H54 (cell line): Measurements from ENCODE around the gene BACH2.
"Not testable (repeated sequence)": the region's sequence is repeated elsewhere in the genome, so short reads cannot be mapped to it uniquely, and the experiment has no call there.

ENCODE experiments used
- DNase-seq: peaks from one replicate; pipeline ENCODE4 v3.0.0; 2011; ENCODE audit warnings: low spot score, mixed read lengths; ENCODE audit not compliant: insufficient read length
- FAIRE-seq: peaks from 3 replicates; lab custom pipeline; 2011; peaks lifted over from hg19 to GRCh38; lab: Jason Lieb, UNC
- POLR2A ChIP-seq: IDR thresholded peaks from 2 replicates; pipeline ENCODE4 v1.6.1; 2011; ENCODE audit warnings: low read depth, mild to moderate bottlenecking, low read length

BACH2 gene

DNA sequence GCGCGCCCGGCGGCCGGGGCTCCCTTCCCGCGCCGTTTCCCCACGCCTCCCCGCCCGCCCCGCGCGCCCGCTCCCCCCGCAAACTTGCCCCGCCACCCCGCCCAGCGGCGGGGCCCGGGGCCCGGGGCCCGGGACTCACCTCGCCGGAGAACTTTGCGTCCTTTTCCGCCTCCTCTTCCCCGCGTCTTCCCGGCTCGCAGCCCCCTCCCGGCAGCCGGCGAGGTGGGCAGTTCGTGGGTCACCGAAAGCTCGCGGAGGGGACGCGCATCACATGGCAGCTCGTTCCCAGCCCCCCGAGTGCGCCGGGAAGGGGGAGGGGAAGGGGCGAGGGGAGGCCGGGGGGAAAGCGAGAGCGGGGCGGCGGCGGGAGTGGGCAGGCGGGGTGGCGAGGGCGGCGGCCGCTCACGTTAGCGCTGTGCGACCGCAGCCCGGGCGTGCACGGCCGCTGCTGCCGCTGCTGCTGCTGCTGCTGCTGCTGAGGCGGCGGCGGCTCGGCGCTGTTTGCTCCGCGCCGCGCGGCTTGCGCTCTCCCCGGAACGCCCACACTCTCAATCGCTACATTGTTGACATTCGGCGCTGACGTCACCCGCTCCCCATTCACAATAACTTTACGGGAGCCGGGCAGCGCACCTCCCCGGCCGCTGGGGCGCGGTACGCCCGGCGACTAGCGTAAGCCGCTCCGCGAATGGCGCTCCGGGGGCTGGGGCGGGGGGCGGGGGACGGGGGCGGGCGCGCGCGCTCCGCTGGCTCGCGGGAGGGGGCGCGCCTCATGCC is at the start of gene BACH2:
Gene BACH2, minus strand, starts transcription at position 503 of the 774 bp plus-strand sequence. CDS start 287,999 bp downstream, outside the sequence.
- no peak for TF ChIP-seq POLR2A
- no peak for DNase-seq
- no peak for FAIRE-seq

DNA sequence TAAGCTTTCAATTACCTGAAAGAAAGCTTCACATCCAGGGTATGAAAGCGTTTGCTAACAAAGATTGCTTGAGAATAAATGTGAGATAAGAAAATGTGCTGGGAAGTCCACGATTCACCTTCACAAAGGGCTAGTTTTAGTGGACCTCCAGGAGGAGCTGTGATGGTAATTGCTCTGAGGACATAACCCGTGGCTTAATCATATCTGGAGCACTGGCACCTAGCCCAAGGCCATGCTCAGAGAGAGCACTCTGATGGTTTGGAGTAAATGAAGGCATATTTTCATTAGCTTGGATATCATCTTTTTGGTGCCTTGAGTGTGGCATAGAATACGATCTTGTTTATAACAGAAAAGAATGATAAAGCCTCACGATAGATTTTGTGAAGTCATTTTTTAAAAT is 46.9 kb upstream of the BACH2 start:
- FAIRE-seq (no peak), DNase-seq (no peak)
- no peak for TF ChIP-seq POLR2A

DNA sequence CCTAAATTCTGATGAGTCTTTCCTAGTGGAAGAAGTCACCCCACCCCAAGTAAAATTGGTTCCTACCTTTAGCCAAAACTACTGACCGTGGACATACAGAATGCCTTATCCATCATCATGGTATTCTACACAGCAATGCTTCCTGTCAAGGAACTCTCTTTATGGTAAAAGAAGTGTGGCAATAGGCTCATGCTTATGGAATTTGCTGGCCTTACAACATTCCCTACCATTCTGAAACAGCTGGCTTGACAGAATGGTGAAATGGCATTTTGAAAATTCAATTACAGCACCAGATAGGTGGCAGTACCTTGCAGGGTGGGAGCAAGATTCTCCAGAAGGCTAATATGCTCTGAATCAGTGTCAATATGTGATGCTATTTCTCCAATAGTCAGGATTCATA is 41.8 kb upstream of the BACH2 start:
- no peak for TF ChIP-seq POLR2A
- FAIRE-seq (no peak), DNase-seq (no peak)

DNA sequence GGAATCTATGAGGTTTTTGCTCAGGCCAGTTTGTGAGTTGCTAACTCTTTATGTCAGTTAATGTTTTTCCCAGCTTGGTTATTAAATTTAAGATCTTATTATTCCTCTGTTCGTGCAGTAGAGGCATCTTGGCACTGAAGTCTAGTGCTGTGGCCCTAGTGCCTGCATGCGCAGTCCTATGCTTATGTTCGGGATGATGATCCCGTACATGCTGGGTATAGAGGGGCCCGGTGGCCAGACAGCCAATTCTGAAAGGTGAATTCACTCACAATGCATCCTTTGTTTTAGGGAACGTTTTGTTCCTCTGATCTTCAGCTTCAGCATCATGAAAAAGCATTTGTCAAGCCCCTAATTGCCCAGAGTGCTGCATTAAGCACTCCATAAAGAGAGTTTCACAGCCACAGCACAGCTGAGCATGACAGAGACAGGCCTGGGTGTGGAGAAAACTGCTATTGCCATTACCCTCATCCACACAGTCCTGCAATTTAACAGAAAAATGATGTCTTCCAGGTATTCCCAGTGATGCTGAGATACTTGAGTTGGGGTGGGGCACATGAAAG is 39.8 kb upstream of the BACH2 start:
- FAIRE-seq, result no peak
- TF ChIP-seq POLR2A, result no peak
- DNase-seq, result no peak

DNA sequence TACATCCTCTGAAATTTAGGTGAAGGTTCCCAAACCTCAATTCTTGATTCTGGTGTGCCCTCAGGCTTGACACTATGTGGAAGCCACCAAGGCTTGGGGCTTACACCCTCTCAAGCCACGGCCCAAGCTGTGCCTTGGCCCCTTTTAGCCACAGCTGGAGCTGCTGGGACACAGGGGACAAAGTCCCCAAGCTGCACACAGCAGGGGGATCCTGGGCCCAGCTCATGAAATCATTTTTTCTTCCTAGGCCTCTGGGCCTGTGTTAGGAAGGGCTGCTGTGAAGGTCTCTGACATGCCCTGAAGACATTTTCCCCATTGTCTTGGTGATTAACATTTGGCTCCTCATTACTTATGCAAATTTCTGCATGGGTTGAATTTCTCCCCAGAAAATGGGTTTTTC is 37.3 kb upstream of the BACH2 start:
- no peak for DNase-seq
- no peak for TF ChIP-seq POLR2A
- FAIRE-seq, result no peak

DNA sequence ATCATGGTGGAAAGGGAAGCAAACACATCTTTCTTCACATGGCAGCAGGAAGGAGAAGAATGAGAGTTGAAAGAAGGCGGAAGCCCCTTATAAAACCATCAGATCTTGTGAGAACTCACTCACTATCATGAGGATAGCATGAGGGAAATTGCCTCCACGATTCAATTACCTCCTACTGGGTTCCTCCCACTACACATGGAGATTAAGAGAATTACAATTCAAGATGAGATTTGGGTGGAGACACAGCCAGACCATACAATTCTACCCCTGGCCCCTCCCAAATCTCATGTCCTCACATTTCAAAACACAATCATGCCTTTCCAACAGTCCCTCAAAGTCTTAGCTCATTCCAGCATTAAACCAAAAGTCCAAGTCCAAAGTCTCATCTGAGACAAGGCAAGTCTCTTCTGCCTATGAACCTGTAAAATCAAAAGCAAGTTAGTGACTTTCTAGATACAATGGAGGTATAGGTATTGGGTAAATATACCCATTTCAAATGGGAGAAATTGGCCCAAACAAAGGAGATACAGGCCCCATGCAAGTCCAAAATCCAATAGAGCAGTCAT is 36.4 kb upstream of the BACH2 start:
- DNase-seq, FAIRE-seq: not testable (repeated sequence)

DNA sequence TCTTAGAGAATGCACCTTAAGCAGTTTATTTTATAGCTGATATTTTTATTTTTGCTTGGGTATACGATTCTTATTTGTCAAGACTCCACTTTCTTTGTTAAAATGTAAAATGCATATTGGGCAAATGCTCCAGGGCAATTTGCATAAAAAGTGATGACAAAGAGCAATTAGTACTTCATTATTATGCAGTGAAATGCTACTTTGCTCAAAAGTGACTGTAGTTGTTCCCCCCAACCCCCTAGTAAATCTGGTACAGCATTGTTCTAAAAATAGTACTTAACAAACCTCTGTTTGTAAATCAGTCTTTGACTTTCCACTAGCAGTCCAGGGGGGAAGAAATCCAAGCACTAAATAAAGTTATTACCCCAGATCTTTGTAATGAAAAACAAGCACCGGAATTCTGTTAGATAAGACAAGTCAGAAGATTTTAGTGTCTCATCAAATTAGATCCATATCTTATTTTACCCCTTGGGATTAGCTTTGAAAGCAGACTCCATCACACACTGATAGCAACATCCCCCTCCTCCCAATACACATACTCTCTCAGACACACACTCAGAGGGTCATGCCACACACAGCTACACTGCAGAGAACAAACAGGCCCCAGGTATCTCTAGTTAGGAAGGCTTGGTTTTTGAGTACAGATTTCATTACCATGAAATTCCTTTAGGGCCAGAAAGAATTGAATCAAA is 32.9 kb upstream of the BACH2 start:
- DNase-seq (no peak), FAIRE-seq (no peak)
- no peak for TF ChIP-seq POLR2A

DNA sequence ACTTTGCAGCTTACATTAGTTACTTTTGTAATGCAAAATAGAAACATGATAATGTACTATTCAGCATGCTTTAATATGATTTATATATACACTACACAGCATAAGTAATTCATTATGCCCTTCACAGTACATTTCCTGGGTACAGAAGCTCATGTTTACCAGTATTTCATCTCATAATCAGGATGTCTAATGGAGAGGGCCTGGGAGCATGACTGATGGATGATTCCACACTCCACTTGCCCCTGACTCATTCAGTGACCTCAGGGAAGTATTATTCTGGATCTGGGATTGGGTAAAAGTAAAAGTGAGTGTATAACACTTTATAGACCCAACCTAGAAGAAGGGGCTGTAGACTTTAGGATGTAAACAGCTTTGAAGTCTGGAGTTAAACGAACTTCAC is 31.4 kb upstream of the BACH2 start:
- no peak for DNase-seq
- FAIRE-seq, result no peak
- TF ChIP-seq POLR2A, result no peak

DNA sequence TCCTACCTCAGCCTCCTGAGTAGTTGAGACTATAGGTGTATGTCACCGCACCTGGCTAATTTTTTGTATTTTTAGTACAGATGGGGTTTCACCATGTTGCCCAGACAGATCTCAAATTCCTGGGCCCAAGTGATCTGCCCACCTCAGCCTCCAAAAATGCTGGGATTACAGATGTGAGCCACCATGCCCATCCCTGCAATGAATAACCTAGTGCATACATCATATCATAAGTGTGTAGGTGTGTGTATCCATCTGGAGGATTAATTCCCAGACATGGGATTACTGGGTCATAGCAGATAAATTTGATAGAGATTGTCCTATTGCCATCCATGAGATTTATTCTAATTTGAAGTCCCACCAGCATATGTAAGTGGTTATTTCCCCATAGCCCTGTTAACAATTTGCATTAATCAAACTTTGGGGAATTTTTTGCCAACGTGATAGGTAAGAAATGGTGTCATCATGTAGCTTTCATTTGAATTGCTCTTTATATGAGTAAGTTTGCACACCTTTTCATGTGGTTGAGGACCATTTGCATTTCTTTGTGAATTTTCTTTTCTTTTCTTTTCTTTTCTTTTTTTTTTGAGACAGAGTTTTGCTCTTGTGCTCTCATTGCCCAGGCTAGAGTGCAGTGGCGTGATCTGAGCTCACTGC is 29.9 kb upstream of the BACH2 start:
- TF ChIP-seq POLR2A, result no peak
- FAIRE-seq (no peak), DNase-seq (no peak)

DNA sequence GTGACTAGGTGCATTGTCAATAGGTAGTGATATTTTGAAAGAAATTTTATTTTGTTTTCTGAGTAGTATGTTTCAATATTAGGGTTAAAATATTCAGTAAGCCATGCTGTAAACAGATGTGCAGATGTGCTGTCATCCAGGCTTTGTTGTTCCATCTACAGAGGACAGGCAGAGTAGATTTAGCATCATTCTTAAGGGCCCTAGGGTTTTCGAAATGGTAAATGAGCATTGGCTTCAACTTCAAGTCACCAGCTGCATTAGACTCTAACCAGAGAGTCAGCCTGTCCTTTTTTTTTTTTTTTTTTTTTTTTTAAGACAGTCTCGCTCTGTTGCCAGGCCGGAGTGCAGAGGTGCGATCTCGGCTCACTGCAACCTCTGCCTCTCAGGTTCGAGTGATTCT is 27.1 kb upstream of the BACH2 start:
- no peak for TF ChIP-seq POLR2A
- FAIRE-seq (no peak), DNase-seq (no peak)

DNA sequence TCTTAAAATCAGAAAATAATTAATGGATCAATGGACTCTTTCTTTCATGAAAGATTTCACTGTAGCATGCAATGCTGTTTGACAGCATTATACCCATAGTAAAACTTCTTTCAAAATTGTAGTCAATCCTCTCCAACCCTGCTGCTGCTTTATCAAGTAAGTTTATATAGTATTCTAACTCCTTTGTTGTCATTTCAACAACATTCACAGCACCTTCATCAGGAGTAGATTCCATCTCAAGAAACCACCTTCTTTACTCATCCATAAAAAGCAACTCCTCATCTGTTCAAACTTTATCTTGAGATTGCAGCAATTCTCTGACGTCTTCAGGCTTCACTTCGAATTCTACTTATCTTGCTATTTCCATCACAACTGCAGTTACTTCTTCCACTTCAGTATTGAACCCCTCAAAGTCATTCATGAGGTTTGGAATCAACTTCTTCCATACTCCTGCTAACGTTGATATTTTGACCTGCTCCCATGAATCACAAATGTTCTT is 26.4 kb upstream of the BACH2 start:
- FAIRE-seq (no peak), DNase-seq (no peak)
- TF ChIP-seq POLR2A, result no peak

DNA sequence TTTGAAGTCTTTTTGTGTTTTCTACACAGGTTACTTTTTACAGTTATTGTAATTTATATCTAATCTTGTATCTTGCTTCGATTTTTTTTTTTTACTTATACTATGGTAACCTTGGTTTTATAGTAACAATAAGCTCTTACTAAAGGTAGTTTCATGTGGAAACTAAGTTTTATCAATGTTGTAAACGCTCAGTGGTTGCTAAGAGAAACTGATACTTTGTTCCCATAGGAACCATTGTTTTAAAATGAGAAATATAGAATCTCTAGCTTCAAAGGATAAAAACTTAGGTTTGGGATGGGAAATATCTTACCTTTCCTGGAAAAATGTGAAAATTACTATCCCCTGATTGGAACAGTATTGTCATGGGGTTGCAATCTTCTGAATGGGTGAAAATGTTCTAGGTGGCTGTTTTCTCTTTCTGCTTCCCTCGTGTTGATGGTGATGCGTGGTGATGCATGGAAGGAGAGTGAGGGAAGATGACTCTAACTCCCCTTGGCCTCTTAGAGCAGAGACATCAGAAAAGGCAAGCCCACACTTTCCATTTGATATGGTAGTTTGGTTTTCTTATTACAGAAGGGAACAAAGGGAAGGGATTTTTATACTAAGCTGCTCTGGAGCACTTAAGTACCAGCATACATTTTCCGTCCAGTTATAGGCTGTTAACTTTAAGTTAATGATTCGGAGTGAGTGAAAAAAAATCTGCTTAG is 23.5 kb upstream of the BACH2 start:
- FAIRE-seq (no peak), DNase-seq (no peak)
- no peak for TF ChIP-seq POLR2A

DNA sequence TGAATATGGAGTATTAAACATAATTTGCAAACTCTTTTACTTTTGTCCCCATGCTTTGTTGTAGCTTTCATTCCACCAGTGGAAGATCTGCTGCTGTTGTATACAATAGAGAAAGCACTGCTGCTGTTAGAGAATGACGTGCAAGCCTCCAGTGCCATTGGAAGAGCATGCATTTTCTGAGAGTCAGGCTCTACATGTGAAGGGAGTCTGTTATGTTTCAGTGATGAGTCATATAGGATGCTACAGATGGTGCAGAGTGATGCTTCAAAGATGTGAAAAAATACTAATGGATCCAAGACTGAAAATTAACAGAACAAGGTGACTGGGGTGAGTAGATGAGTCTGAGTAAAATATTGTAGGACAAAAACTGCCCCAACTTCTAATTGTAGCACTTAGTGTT is 22.4 kb upstream of the BACH2 start:
- FAIRE-seq, result no peak
- no peak for TF ChIP-seq POLR2A
- DNase-seq, result no peak
